ENCODE data around the gene HRH3. TPM values are rescaled to one million over a fixed set of nuclear protein-coding genes. Genes with fewer than 3 reads are reported as not detected.

Gene HRH3
- total RNA-seq, 2 donors from 2014 or later: 0.18 to 0.51 TPM

DNA sequence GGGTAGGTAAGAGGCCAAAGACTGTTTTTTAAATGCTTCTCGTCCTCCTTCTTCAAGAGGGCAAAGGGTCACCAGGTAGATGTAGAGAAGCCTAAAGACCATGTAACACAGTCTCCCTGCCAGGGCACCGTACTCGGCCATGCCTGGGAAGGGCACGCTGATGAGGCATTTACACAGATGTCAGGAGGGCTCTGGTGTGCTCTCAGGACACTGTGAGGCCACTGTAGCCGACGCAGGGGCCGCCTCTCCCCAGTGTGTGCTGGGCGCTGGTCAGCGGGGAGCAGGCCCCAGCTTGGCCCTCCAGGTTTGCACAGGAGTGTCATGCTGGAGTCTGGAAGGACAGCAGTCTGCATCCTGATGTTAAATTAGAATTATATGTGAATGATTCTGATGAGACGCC, 44.4 kb downstream of the HRH3 start:
- H3K27me3 ChIP-seq (replicated peaks; ENCODE audit: insufficient read depth): no peaks in the 10 kb centered on the region
- H3K9me3 ChIP-seq: no peaks in the 10 kb centered on the region
- TF ChIP-seq, protein P1, sequence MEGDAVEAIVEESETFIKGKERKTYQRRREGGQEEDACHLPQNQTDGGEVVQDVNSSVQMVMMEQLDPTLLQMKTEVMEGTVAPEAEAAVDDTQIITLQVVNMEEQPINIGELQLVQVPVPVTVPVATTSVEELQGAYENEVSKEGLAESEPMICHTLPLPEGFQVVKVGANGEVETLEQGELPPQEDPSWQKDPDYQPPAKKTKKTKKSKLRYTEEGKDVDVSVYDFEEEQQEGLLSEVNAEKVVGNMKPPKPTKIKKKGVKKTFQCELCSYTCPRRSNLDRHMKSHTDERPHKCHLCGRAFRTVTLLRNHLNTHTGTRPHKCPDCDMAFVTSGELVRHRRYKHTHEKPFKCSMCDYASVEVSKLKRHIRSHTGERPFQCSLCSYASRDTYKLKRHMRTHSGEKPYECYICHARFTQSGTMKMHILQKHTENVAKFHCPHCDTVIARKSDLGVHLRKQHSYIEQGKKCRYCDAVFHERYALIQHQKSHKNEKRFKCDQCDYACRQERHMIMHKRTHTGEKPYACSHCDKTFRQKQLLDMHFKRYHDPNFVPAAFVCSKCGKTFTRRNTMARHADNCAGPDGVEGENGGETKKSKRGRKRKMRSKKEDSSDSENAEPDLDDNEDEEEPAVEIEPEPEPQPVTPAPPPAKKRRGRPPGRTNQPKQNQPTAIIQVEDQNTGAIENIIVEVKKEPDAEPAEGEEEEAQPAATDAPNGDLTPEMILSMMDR (IDR thresholded peaks at IDR 0.05): no peak
- TF ChIP-seq POLR2AphosphoS5 (IDR thresholded peaks at IDR 0.05): no peak
- TF ChIP-seq POLR2A (IDR thresholded peaks at IDR 0.05): no peak
- no peak for DNase-seq (ENCODE audit: low spot score)
- no peak overlapping the region for H3K4me3 ChIP-seq
- H3K27ac ChIP-seq: no peak overlapping the region
- no peaks in the 10 kb centered on the region for H3K4me1 ChIP-seq (replicated peaks)
- WGBS: 93% methylated on average over 10 of the region's 10 CpGs
- intact Hi-C loops (cut with DNase I): no loop called here
- H3K36me3 ChIP-seq: no peaks in the 10 kb centered on the region

DNA sequence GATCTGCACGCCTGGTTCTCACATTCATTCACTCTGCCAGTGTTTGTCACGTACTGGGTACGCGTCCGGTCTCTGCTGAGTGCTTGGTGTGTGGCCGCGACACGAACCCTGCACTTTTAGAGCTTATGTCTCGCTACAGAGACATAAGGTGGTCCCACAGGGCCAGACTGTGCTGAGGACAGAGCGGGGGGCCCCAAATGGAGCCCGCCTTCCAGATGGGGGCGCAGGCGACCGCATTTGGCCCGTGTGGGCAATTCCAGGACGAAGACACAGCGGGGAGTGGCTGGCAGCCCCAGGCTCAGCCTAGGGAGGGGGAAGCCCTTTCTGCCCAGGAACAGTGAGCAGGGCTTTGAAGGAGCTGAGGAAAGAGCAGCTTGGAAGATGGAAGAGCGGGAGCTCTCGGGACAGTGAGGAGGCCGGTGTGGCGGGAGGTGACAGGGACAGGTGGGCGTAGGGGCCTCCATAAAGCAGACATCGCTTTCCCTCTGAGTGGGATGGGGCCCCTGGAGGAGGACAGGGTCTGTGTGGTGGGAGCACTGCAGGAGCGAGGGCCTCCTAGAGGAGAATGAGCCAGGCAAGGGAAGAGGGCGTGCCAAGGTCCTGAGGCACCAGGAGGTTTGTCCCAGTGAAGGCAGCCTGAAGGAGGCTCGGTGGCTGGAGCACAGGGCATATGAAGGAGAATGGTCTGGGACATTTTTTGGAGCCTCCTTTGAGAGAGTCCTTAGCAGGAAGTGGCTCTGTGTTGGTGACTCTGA, 45.0 kb downstream of the HRH3 start:
- no peaks in the 10 kb centered on the region for H3K9me3 ChIP-seq
- H3K27ac ChIP-seq: no peak overlapping the region
- 96% methylated on average over 26 of the region's 26 CpGs for WGBS
- DNase-seq (ENCODE audit: low spot score): no peak
- no peaks in the 10 kb centered on the region for H3K4me1 ChIP-seq (replicated peaks)
- H3K4me3 ChIP-seq: no peak overlapping the region
- H3K27me3 ChIP-seq (replicated peaks; ENCODE audit: insufficient read depth): no peaks in the 10 kb centered on the region
- intact Hi-C loops (cut with DNase I): no loop called here
- H3K36me3 ChIP-seq: no peaks in the 10 kb centered on the region
- TF ChIP-seq POLR2A (IDR thresholded peaks at IDR 0.05) (no peak), POLR2AphosphoS5 (IDR thresholded peaks at IDR 0.05) (no peak)
- TF ChIP-seq, protein P1 (IDR thresholded peaks at IDR 0.05): no peak

DNA sequence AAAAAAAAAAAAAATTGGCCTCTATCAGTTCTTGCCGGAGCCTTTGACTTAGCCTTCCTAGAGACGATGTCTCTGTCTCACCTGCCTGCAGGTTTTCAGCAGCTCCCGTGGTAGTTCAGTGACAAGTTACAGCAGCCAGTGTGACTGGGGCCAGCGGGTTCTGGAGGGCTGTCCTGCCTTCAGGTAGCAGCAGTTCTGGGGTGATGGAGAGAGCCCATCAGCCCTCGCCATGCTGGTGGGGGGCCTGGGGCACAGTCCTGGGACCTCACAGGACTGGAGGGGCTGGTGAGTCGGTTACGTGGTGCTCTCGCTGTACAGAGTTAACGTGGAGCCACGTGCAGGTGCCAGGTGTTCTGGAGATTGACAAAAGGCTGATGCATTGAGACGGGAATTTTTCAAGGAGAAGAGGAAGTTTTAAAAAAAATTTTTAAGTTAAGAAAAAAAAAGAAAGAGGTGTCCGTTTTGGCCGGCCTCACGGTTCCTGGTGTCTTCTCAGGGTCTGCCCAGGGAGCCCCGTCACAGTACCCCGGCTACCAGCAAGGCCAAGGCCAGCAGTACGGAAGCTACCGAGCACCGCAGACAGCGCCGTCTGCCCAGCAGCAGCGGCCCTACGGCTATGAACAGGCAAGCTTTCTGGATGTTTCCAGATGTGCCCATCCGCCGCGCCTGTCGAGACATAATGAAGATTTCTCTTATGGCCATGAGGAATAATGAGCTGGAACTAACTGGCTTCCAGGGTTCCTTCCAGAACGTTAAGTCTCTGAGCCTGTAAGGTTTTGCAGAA, 45.9 kb downstream of the HRH3 start:
- no peaks in the 10 kb centered on the region for H3K4me1 ChIP-seq (replicated peaks)
- WGBS: 95% methylated on average over 28 of the region's 28 CpGs
- H3K27me3 ChIP-seq (replicated peaks; ENCODE audit: insufficient read depth): no peaks in the 10 kb centered on the region
- no peaks in the 10 kb centered on the region for H3K9me3 ChIP-seq
- intact Hi-C loops (cut with DNase I): no loop called here
- no peaks in the 10 kb centered on the region for H3K36me3 ChIP-seq
- H3K4me3 ChIP-seq: no peak overlapping the region
- DNase-seq (ENCODE audit: low spot score): no peak
- TF ChIP-seq, protein P1 (IDR thresholded peaks at IDR 0.05): no peak
- TF ChIP-seq POLR2AphosphoS5 (IDR thresholded peaks at IDR 0.05) (no peak), POLR2A (IDR thresholded peaks at IDR 0.05) (no peak)
- no peak overlapping the region for H3K27ac ChIP-seq

DNA sequence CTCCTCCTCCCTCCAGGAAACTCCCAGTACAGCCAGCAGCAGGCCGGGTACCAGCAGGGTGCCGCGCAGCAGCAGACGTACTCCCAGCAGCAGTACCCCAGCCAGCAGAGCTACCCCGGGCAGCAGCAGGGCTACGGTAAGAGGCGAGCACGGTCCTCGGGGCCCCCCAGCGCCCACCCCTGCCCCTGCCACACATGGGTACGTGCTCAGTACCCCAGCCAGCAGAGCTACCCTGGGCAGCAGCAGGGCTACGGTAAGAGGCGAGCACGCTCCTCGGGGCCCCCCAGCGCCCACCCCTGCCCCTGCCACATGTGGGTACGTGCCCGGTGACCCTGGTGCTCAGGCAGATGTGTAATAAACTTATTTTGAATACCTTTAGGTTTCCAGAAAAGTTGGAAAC, 47.4 kb downstream of the HRH3 start:
- TF ChIP-seq POLR2AphosphoS5 (IDR thresholded peaks at IDR 0.05) (no peak), POLR2A (IDR thresholded peaks at IDR 0.05) (no peak)
- TF ChIP-seq, protein P1 (IDR thresholded peaks at IDR 0.05): no peak
- Histone ChIP-seq H3K4me1 (replicated peaks) (no peaks in the 10 kb centered on the region), H3K36me3 (no peaks in the 10 kb centered on the region), H3K27ac (no peak overlapping the region), H3K9me3 (no peaks in the 10 kb centered on the region), H3K27me3 (replicated peaks; ENCODE audit: insufficient read depth) (no peaks in the 10 kb centered on the region), H3K4me3 (no peak overlapping the region)
- intact Hi-C loops (cut with DNase I): no loop called here
- 94% methylated on average over 18 of the region's 18 CpGs for WGBS
- DNase-seq (ENCODE audit: low spot score): no peak

Measured in prostate gland (tissue), 2 donors.